ENCODE measurements around the gene ANAPC15.

- TF ChIP-seq EP300 (IDR thresholded peaks at IDR 0.05; ENCODE audit: borderline replicate concordance in 1 of 2, low read depth in 1 of 2, low read length in 1 of 2) = no peak
- no peak for TF ChIP-seq MXI1 (IDR thresholded peaks at IDR 0.05; ENCODE audit: low read depth, low read length)
- no peak for TF ChIP-seq USF2 (IDR thresholded peaks at IDR 0.05; ENCODE audit: borderline replicate concordance, low read depth, low read length)
- TF ChIP-seq CTCF (IDR thresholded peaks at IDR 0.05) = no peak
- no peak for TF ChIP-seq PBX3 (IDR thresholded peaks at IDR 0.05)
- TF ChIP-seq EZH2phosphoT487 (IDR thresholded peaks at IDR 0.05; ENCODE audit: borderline replicate concordance, low read depth) = no peak
Measured at GRCh38 chr11:72136684-72137262, 24.3 kb upstream of the ANAPC15 start.
